ENCODE results near the gene OR2F1.

OR2F1 gene, protein sequence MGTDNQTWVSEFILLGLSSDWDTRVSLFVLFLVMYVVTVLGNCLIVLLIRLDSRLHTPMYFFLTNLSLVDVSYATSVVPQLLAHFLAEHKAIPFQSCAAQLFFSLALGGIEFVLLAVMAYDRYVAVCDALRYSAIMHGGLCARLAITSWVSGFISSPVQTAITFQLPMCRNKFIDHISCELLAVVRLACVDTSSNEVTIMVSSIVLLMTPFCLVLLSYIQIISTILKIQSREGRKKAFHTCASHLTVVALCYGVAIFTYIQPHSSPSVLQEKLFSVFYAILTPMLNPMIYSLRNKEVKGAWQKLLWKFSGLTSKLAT

DNA sequence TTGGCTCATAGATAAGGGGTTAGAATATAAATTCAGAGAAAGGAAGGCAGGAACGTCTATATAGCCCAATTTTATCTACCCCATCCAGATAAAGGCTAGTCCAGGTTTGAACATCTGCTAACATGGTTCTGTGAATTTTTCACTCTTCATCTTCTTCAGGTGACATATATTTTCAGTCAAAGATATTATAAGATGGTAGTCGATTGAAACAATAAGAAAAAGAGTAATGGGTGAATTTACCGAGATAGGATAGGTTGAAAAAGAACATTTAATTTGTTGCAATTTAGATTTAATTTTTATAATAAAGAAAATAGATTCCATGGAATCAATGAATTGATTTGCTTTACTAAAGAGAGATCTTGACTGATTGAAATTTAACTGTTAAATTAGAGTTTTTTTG, at the start of gene OR2F1:
Gene OR2F1 (plus strand): TSS at position 301 of the 400 bp plus-strand sequence. CDS start 5,127 bp downstream, outside the sequence.
- DNase-seq: no peak

DNA sequence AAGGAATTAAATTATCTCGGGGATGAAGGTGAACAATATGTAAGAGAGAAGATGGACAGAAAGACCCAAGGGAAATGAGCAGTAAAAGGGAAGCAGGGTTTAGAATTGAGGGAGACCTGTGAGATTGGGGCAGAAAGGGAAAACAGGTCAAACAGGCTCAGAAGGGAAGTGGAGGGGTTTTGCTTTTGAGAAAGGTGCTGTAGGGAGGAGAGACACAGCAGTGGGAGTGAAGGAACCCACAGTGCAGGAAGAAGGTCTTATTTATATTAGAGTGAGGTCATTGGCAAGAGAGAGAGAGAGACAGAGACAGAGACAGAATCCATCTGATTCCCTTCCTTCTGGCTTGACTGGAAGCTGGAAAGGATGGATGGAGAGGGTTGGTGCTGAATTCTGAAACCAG, 49.1 kb upstream of the OR2F1 start:
- no peak for DNase-seq

DNA sequence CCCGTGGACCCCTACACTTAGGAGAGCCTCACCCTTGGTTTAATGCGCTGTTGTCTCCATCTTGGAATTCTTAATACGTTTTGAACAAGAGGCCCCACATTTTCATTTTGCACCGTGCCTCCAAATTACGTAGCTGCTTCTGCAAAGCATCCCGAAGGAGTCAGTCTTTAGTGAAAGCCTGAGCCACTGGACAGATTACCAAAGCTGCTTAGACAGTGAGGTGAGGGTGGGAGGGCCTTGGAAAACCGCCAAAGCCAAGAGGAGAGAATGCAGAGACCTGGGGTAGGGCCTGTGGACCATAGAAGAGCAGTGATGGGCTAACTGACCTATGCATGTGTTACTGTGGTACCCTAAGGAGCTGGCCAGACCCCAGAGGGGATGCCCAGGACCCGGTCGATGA, 48.5 kb upstream of the OR2F1 start:
- DNase-seq: no peak

DNA sequence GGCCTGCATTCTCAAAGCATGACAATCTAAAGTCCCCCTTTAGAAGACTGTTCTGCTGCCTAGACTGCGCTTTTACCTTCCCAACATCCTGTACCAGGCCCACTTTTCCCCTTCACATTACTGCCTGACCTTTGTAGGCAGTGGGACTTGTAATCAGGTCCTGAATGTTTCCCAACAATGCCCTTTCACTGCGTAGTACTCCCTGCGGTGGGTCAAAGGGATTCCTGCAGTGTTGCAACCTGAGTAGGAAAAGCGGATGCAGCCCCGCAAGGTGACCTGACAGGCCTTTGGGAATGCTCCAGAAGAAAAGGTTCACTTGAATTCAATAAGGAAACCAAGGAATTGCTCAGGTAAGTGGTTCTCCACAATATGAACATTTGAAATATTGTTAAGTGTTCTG, 47.7 kb upstream of the OR2F1 start:
- DNase-seq: no peak

DNA sequence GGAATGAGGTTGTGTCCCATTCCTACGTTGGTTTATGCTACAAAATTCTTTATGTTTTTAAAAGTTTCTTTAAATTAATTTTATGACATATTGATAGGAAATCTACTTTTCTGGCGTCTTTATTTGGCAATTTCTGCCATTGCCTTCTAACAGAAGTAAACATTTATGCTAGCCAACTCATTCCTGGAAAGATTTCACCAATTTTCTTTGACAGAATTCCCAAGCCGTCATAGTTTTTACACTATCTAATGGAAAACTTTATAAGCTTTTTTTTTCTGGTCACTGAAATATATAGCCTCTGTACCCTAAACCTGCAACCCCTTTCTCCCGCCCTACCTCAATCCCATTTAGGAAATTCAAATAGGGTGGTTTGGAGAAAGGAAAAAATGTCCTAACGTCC, 46.5 kb upstream of the OR2F1 start:
- DNase-seq: no peak

DNA sequence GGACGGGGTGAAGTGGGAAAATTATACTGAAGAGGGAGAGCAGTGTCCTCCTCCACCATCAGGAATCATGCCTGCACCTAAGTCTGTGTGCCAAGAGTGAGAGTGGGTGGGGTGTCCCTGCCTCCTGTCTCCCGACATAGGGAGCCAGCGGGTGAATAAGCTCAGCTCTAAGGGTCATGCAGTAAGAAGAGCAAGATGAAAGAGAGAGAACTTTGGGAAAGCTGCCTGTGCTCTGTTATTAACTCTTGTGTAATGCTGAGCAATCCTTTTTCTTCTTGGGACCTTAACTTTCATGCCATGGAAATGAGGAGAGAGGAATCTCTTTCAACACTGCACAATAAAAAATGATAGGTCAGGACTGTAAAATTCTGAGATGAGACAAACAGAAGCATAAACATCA, 44.8 kb upstream of the OR2F1 start:
- DNase-seq: no peak

DNA sequence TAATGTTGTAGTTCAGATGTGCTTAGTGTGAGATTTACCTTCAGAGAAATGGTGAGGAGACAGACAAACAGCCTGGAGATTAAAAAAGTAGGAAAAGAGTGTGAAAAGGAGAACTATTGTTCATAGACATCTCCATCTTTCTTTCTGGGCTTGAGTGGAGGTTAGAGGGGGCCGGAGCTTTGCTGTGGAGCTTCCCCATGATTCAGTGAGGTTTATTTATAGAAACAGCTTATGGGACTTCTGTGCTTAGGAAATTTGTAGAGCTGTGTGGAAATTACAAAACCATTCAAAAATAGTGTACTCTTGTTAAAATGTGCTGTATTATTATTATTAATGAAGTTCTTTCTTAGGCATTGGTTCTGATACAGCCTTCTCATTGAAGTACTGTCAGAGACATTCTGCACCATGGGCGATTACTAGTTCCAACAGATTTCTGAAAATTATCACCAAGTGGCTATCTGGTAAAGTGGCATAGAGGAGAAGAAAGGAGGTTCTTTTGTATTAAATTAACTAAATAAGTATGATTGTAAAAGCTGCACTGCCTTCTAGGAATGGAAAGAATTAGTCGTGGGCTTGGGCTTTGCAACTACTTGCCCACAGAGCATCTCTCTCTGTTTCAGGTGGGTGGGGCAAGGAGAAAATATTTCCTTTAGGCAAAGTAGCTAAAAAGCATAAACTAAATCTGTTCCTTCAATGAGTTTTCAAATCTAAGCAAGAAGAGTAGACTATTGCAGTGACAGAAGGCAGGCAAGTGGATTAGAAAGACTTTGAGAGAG, 44.0 kb upstream of the OR2F1 start:
- DNase-seq: no peak

DNA sequence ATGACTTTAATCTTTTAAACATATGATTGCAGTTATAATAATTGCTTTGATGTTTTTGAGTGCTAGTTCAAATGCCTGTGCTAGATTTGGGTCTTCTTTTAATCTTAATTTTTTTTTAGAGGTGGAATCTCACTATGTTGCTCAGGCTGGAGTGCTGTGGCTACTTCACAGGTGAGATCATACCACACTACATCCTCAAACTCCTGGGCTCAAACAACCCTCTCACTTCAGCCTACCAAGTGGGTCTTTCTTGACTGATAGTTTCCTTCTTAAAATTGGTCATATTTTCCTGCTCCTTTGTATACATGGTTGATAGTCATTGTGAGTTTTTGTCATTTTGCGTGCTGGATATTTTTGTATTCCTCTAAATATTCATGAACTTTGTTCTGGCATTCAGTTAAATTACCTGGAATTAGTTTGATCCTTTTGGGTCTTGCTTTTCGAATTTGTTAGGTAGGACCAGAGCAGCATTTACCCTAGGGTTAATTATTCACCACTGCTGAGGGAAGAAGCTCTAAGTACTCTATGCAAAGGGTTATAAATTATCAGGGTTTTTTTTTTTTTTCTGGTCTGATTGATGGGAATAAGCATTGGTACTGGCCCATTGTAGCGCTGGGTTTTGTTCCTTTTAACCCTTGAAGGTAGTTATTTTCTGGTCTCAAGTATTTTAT, 40.6 kb upstream of the OR2F1 start:
- DNase-seq: no peak

DNA sequence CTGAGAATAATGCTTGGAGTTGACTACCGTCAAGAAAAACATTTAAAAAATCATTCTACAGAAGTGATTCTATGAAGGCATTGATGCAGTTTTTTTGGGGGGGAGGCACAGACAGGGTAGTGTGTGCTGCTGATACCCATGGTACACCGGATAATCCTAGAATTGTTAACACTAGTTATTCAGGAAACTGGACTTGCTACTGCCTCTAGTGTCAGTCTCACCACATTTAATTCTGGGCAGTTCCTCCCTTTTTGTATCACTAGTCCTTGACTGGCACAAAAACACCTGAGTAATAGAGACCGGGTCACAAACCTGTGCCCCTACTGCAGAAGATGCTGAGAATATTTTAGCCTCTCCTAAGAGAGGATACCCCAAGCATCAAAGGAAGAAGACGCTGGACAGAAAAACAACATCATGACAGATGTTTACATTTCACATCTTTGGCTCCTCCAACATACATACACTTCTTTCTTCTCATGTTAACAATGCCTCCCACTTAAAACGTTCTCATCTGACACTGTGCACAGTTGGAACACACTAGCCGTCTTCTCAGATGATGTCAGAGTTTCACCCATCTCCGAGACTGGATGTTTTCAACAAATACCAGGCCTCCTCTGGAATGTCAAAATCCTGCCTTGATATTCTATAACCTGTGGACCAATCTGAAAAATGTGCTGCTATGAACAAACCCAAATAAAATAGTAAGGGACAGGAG, 39.5 kb upstream of the OR2F1 start:
- no peak for DNase-seq

DNA sequence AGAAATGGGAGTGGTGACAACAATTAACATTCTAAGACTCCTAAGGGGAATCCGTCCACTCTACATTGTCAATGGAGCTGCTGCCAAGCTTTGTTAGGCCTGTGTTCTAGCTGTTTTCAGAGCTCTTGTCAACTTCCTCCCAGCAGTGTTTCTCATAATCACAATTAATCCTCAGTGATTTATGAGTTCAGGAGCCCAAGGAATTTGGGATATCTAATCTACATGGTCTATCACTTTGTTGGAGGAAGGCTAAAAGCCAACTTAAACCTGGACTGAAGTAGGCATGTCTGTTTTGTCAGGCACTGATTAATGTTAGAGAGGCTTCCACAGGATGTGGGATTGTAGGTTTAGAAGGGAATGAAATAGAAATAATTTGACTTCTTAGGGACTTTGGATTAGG, 29.8 kb upstream of the OR2F1 start:
- no peak for DNase-seq

DNA sequence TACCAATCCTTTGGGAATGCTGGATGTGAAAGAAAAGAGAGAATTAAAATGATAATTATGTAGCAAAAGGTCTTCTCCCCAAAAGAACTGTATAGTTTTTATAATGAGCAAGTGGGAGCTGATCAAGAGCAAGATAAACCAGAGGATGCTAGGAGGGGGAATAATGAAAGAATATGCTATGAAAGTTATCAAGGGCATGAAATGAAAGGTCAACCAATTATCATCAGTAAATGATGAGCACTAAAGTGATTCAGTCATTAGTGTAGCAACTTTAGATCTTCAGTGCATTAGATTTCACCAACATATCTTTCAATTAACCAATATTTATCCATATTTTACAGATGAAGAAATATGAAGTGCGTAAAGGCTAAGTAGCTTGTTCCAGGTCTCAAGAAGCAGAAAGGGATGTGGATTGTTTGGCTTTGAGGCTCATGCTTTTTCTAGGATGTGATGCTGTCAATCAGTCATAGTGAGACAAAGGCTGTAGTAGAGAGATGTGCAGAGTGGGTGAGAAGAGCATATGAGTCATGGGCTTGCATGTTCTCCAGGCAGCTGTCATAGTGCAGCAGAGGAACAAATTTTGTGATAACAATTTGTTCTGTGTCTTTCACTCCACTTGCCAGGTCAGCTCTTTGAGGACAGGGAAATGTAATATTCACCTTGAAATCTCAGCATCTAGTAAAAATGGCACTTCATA, 25.3 kb upstream of the OR2F1 start:
- no peak for DNase-seq

DNA sequence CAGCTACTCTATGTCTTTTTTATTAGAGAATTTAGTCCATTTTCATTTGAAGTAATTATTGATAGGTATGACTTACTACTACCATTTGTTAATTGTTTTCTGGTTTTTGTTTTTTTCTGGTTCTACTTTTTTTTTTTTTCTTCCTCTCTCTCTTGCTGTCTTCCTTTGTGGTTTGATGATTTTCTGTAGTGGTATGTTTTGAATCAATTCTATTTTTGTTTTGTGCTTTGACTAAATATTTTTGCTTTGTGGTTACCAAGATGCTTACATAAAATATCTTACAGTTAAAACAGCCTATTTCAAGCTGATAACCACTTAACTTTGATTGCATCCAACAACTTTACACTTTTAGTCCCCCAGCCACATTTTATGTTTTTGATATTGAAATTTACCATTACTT, 22.9 kb upstream of the OR2F1 start:
- DNase-seq: no peak

DNA sequence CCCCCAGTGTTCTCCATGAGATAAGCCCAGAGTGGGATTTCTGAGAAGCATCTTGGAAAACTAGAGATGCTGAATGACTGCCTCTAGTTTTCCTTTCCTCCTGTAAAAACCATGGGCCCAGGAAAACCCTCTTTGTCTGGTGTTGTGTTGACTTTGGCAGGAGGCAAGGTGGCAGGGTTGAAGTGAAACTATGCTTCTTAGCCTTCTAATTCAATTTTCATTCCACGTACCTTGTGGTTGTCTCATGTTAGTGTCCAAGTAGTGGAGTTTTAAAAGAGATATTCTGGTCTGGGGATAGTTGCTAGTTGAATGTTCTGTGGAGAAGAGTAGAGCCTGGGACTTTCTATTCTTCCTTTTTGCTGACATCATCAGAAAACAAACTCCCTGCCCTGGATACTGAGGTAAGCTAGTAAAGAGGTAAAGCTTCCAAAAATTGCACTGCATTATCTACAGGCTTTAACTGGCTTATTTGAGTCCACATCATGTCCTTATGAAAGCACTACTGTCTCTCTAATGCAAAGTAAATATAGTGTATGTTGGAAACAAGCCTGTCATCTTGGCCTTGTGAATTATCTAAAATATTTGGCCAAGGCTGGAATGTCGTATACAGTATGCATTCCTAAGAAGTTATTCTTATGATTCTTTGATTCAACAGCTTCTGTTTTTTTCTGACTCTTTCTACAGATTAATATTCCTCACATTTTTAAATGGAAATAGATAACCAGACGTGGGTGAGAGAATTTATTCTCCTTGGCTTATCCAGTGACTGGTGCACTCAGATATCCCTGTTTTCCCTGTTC, 19.9 kb upstream of the OR2F1 start, which contains the start of gene OR2F2:
Gene OR2F2 (plus strand): TSS at position 708 of the 800 bp plus-strand sequence. CDS start 0 bp downstream, at position 708.
- no peak for DNase-seq

DNA sequence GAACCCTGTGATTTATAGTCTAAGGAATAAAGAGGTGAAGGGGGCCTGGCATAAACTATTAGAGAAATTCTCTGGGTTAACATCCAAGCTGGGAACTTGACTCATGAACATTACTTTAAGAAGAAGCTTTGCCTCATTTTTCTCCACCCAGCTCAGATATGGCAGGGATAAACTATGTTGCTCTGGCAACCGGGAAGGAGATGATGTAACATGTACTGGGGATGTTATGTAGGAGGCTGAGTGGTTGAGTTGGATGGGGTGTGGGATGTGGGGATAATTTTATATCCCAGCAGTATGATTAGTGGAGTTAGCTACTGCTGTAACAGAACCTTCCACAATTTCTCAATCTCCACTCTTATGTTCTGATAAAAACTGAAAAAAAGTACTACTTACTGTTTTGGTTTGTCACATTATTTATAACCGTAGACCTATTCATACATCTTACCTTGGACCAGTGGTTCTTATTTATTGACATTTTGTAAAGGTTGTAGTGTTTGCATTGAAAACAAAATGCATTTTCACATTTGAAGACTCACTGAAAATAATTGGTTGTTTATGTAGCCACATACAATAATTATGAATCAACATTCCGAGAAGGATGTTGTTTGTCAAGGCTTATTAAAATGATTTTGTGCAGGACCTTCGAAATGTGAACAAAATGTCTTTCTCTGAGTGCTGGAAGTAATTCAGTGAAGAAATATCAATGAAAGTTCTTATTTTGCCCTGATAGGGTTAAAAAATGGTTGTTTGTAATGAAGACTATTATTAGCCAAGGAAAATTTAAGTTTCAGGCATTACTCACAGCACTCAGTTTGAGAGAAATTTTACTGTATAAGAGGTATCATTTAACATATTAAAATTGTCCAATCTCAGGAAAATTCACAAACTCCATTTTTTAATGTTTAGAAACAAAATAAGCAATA, 18.3 kb upstream of the OR2F1 start:
- no peak for DNase-seq

DNA sequence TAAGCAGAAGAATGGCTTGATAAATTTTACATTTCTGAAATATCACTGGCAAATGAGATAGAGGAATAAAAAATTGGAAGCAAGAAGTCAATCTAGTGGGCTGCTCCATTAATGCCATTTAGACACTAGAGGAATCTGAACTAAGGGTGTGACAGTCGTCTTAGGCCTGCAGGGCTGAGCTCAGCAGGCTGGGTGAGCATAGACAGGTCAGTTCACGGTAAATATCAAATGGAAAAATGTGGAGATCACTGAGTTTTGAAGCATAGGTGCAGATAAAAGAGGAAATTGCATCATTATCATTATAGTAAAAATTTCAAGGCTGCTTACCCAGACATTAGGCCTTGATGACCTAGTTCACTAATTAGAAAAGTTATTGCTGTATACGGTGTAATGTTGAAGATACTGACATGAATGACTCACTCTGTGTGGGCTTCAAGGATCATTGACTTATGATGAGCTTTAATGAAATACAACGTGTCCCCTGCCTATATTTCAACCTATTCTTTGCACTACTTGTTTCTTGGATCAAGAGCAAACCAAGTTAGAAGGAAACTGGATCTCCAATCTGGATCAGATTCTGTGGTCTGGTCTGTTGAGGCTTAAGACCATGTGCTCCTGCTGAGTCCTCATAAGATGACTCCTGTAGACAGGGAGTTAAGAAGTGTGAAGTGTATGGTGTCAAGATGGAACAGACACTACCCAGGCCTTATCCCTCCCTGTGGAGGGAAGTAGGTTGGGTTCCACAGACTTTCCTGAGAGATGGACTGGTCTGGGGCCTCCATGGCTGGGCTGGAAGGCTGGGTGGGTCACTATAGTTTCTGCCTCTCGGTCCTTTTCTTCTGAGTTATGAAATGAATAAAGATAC, 16.0 kb upstream of the OR2F1 start:
- no peak for DNase-seq

DNA sequence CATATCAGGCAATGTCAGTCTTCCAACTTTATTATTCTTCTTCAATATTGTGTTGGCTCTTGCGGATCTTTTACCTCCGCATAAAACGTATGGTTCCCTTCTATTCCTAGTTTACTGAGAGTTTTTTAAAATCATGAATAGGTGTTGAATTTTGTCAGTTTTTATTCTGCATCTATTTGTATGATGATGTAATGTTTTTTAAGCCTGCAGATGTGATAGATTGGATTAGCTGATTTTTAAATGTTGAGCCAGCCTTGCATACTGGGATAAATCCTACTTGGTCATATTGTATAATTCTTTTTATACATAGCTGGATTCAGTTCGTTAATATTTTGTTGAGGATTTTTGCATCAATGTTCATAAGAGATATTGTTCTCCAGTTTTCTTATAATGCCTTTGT, 9.2 kb upstream of the OR2F1 start:
- no peak for DNase-seq

DNA sequence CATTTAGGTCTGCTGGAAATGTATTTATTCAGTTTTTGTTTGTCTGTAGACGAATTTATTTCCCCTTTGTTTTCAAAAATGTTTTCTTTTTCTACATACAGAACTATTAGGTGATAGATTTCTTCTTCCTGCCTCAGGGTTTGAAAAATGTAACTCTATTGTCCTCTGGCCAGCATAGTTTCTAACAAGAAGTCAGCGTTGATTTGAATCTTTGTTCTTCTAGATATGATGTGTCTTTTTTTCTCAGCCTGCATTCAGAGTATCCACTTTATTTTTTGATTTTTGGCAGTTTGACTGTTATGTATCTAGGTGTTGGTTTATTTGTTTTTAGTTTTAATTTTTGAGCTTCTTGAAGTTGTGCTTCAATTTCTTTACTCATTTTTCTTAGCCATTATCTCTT, 7.5 kb upstream of the OR2F1 start:
- no peak for DNase-seq

DNA sequence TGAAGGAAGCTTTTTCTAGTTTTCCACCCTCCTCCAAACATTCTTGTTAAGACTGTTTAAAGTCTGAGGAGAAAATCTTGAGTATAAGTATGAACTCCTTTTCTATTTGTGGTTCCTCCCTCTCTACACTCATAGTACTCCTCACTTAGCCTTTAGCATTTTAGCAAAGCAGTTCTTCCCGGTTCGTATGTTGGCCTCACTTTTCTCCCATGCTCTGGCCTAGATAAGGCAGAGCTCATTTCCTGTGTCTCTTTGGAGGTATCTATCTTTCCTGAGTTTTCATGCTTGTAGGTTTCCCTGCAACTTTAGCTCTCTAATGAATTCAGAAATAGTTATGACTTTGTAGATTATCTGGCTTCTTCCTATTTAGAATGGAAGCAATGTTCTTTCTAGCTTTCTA, 5.9 kb upstream of the OR2F1 start:
- no peak for DNase-seq

DNA sequence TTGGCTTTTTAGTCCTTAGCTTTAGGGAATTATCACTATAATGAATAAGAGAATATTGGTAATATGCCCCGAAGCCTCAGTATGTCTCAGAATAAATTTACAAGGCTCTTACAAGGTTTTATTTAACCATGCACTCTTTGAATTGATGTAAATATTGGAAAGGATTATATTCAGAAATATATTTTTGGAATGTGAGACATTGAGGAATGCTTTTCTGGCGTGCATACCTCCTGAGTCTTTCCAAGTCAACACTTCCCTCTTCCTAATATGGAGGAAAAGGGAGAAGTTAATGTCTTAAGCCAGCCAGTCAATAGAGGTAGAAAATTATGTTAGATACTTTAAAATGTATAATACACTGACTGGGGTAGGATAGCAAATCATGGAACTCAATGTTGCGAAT, 1.2 kb upstream of the OR2F1 start:
- DNase-seq: no peak

DNA sequence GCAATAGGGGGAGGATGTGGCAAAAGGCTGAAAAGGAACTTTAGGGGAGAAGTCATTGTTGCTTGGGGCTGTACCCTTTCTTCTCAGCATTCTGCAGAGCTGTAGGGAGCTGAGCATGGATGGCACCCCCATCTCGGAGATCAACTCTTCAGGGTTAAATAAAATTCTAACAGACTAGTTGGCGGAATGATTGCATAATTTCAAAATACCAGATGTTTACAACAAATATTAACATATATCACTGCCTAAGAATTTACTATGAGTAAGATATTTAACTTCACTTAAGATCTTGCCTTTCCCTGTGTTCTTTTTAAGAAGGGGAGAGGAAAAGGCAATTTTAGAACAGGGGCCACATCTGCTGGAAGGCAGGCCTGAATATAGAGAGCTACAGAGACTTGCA, 509 bp upstream of the OR2F1 start:
- no peak for DNase-seq

Data from CD4-positive, alpha-beta T cell treated with Interleukin-17A for 4 hours (primary cell).